A673 (cell line): ENCODE results near the gene DOCK1. TPM values are rescaled to one million over a fixed set of nuclear protein-coding genes. Genes with fewer than 3 reads are reported as not detected.

Experiments
- BruUV-seq: library from RNA; stranded (reverse); fragments of 400-500 nt; replicated peaks from 2 replicates; lab custom pipeline; 2021; lab: Mats Ljungman, UMichigan
- CTCF ChIA-PET: fragments of 300-600 bp; sonication (Branson Sonifier 250); formaldehyde crosslinking; loops from one replicate; lab custom pipeline; 2022; ENCODE audit warnings: antibody characterized with exemption; lab: Charles Lee
- POLR2A ChIA-PET: fragments of 300-600 bp; sonication (Branson Sonifier 250); formaldehyde crosslinking; loops from one replicate; lab custom pipeline; 2022; ENCODE audit warnings: antibody characterized with exemption; ENCODE audit not compliant: low non-redundant PET; lab: Charles Lee
- DNase-seq: peaks from one replicate; pipeline ENCODE4 v3.0.0-alpha.2; 2015; ENCODE audit warnings: low spot score
- H3K27ac ChIP-seq: fragments of 200-600 bp; sonication (generic); 2 replicates; pipeline ENCODE4 v1.5.1; 2016; ENCODE audit warnings: mixed run types, low read depth, mild to moderate bottlenecking, mixed read lengths, antibody characterized with exemption, low read length; ENCODE audit not compliant: poor library complexity, severe bottlenecking
- H3K27me3 ChIP-seq: fragments of 200-600 bp; sonication (generic); replicated peaks from 2 replicates; pipeline ENCODE4 v1.6.1; 2017; ENCODE audit warnings: mixed run types, low read depth, mild to moderate bottlenecking, mixed read lengths, antibody characterized with exemption, low read length; ENCODE audit not compliant: insufficient read depth, poor library complexity
- H3K36me3 ChIP-seq: fragments of 200-600 bp; sonication (generic); 2 replicates; pipeline ENCODE4 v1.6.1; 2016; ENCODE audit warnings: mixed run types, mild to moderate bottlenecking, mixed read lengths, antibody characterized with exemption, low read length; ENCODE audit not compliant: insufficient read depth, poor library complexity, severe bottlenecking
- H3K4me1 ChIP-seq: fragments of 200-600 bp; sonication (generic); 2 replicates; pipeline ENCODE4 v1.6.1; 2017; ENCODE audit warnings: mixed run types, mild to moderate bottlenecking, mixed read lengths, antibody characterized with exemption, low read length; ENCODE audit not compliant: insufficient read depth, poor library complexity, severe bottlenecking
- H3K4me3 ChIP-seq: fragments of 200-600 bp; sonication (generic); 2 replicates; pipeline ENCODE4 v1.5.1; 2016; ENCODE audit warnings: low read depth, mixed run types, mild to moderate bottlenecking, mixed read lengths, low read length; ENCODE audit not compliant: poor library complexity, severe bottlenecking
- H3K9me3 ChIP-seq: fragments of 200-600 bp; sonication (generic); 2 replicates; pipeline ENCODE4 v1.6.1; 2016; ENCODE audit warnings: mixed run types, low read depth, mild to moderate bottlenecking, mixed read lengths, antibody characterized with exemption, low read length; ENCODE audit not compliant: poor library complexity, severe bottlenecking
- CTCF ChIP-seq: fragments of 300-800, 200-600 bp; sonication (generic); conservative IDR thresholded peaks from 2 replicates; pipeline ENCODE4 v1.5.1; 2017; ENCODE audit warnings: low read depth, mild to moderate bottlenecking, antibody characterized with exemption, low read length, moderate library complexity, mixed read lengths
- EZH2 ChIP-seq: fragments of 200-600 bp; sonication (generic); IDR thresholded peaks from 2 replicates; pipeline ENCODE4 v1.6.1; 2017; ENCODE audit warnings: borderline replicate concordance, low read depth, mild to moderate bottlenecking, mixed read lengths, antibody characterized with exemption, low read length; ENCODE audit not compliant: poor library complexity, severe bottlenecking
- intact Hi-C: fragments of 100-400 bp; cut with micrococcal nuclease; formaldehyde crosslinking; loops from one replicate; pipeline ENCODE4 v1.10.0; 2022; ENCODE audit not compliant: unreplicated experiment
- total RNA-seq: library from RNA; stranded (reverse); gene quantifications from 2 replicates; pipeline ENCODE4 v1.2.3, GENCODE V29; 2021

Gene DOCK1
- total RNA-seq, 1 experiment from 2014 or later, result 30.7 TPM

- POLR2A ChIA-PET, result no interaction called here
- Histone ChIP-seq H3K4me3 (no peak overlapping the region), H3K36me3 (no peaks in the 10 kb centered on the region), H3K27ac (no peak overlapping the region), H3K27me3 (no peaks in the 10 kb centered on the region), H3K4me1 (no peaks in the 10 kb centered on the region), H3K9me3 (no peaks in the 10 kb centered on the region)
- CTCF ChIA-PET, result no interaction called here
- no peak for DNase-seq
- TF ChIP-seq CTCF (no peak), EZH2 (no peak)
- intact Hi-C loops, result no loop called here
- BruUV-seq, result no TSS peak
Observed at GRCh38 chr10:127331696-127332095, 426.5 kb downstream of the DOCK1 start.

GRCh38 chr10:127332631-127333030, 427.4 kb downstream of the DOCK1 start:
- no TSS peak for BruUV-seq
- H3K27me3 ChIP-seq, result no peaks in the 10 kb centered on the region
- no peaks in the 10 kb centered on the region for H3K4me1 ChIP-seq
- H3K27ac ChIP-seq, result no peak overlapping the region
- TF ChIP-seq EZH2 (no peak), CTCF (no peak)
- H3K36me3 ChIP-seq, result no peaks in the 10 kb centered on the region
- ChIA-PET CTCF (no interaction called here), POLR2A (no interaction called here)
- H3K4me3 ChIP-seq, result no peak overlapping the region
- intact Hi-C loops, result no loop called here
- H3K9me3 ChIP-seq, result no peaks in the 10 kb centered on the region
- DNase-seq, result no peak

DNA sequence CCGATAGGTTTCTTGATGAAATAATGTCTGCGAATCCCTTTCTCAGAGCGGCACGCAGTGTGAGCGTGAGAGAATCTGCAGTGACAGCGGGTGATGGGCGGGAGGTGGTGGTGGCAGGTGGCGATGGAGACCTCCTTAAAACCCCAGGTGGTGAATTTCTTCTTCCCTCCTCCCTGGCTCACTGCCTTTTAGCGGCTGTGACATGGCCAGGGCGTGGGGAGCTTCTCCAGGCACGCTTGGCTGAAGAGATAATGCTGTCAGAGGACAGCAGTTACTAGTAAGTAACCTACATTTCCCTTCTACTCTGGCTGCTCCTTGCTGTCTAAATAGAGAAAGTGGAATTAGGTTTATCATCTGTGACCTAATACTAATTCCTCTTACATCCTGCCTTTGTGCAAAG, 432.6 kb downstream of the DOCK1 start:
- no peaks in the 10 kb centered on the region for H3K9me3 ChIP-seq

More for the DNA sequence above, 432.6 kb downstream of the DOCK1 start:
- BruUV-seq, result no TSS peak
- Histone ChIP-seq H3K4me3 (no peak overlapping the region), H3K4me1 (peaks cover 8% of the 10 kb centered on the region), H3K36me3 (no peaks in the 10 kb centered on the region), H3K27ac (no peak overlapping the region), H3K27me3 (no peaks in the 10 kb centered on the region)
- CTCF ChIA-PET, result no interaction called here
- TF ChIP-seq CTCF (no peak), EZH2 (no peak)
- no peak for DNase-seq
- POLR2A ChIA-PET, result no interaction called here
- intact Hi-C loops, result no loop called here
